ENCODE measurements around the gene NBPF14.
"Not testable (repeated sequence)": the region's sequence is repeated elsewhere in the genome, so short reads cannot be mapped to it uniquely, and the experiment has no call there.

NBPF14 gene, protein sequence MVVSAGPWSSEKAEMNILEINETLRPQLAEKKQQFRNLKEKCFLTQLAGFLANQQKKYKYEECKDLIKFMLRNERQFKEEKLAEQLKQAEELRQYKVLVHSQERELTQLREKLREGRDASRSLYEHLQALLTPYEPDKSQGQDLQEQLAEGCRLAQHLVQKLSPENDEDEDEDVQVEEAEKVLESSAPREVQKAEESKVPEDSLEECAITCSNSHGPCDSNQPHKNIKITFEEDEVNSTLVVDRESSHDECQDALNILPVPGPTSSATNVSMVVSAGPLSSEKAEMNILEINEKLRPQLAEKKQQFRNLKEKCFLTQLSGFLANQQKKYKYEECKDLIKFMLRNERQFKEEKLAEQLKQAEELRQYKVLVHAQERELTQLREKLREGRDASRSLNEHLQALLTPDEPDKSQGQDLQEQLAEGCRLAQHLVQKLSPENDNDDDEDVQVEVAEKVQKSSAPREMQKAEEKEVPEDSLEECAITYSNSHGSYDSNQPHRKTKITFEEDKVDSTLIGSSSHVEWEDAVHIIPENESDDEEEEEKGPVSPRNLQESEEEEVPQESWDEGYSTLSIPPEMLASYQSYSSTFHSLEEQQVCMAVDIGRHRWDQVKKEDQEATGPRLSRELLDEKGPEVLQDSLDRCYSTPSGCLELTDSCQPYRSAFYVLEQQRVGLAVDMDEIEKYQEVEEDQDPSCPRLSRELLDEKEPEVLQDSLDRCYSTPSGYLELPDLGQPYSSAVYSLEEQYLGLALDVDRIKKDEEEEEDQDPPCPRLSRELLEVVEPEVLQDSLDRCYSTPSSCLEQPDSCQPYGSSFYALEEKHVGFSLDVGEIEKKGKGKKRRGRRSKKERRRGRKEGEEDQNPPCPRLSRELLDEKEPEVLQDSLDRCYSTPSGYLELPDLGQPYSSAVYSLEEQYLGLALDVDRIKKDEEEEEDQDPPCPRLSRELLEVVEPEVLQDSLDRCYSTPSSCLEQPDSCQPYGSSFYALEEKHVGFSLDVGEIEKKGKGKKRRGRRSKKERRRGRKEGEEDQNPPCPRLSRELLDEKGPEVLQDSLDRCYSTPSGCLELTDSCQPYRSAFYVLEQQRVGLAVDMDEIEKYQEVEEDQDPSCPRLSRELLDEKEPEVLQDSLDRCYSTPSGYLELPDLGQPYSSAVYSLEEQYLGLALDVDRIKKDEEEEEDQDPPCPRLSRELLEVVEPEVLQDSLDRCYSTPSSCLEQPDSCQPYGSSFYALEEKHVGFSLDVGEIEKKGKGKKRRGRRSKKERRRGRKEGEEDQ (N-terminal part only)

DNA sequence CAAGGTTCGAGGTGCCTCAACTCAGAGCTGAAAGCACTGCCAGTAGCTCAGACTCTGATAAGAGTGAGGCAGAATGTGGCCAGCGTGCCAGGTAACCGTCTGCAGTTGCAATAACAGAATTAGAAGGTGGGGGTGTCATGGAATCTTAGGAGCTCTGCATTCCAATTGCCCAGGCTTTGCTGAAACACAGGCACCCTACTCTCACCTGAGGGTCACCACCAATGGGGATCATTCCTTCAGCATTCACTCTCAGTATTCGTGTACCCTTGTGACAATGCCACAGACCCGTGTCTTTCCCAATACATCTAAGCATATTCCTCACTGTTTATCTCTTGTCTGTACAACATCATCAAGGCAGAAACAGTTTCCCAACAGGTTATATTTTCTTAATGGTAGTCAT, at the start of gene NBPF14:
NBPF14 (minus strand) TSS at position 101 of the 400 bp plus-strand sequence. CDS start 294 bp downstream, outside the sequence.
- DNase-seq: not testable (repeated sequence)

DNA sequence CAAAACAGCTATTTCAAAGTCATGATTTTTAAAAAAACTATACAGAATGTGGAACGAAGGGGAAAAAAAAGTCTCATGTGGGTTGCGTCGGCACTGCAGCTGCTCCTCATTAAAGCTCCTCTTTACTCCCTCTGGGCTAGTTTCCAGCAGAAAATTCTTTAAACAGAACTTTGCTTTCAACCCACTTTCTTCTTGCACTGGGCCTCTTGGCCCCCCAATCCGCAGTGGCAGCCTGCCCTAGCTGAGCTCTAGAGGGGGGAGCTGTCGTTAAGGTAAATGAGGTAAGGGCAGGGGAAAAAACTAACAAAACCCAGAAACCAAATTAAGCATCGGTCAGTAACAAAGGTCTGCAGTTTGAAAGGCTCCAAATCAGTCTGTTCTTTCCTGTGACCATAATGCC, 29.6 kb upstream of the NBPF14 start:
- not testable (repeated sequence) for DNase-seq

DNA sequence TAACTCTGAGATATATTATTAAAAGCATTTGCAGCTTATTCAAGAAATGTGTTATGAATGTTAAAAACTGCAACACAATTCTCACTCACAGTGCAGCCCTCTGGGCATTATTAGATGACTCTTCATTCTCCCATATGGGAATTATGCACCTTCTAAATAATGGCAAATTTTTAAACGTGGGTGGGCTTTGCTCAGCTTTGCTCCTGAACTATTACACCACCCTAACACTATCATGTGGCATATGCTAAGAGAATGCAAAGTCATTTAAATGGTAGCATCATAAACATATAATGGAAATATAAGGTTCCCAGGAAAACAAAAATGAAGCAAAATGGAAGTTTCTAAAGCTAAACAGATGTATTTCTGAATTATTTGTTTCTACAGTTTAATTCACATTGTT, 22.4 kb upstream of the NBPF14 start:
- not testable (repeated sequence) for DNase-seq

DNA sequence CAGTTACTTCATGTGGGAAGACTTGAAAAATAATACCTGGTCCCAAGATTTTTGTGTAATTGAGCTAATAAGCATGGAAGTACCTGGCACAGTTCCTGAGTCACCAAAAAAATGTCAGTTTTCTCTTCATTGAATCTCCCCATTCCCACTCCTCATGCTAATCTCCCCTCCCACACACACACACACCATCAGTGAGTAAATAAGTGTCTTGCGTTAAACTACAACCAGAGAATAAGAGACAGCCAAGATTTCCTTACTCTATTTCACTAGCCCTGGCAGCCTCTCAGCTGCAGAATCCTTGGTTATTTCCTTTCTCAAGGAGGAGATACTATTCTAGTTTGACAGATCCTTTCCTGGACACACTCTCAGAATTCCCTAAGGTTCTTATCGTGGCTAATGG, 9.5 kb upstream of the NBPF14 start:
- DNase-seq: not testable (repeated sequence)

DNA sequence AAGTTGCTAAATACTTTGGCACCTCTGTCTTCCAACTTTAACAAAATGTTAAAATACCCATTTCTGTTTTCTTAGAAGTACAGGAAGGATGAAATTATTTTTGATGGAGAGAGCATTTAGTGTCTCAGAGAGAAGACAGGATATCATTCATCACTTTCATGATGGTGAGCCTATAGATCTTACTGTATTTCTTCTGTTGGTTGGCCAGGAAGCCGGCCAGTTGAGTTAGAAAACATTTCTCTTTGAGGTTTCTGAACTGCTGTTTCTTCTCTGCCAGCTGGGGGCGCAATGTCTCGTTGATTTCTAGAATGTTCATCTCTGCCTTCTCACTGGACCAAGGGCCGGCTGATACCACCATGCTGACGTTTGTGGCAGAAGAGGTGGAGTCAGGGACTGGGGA, 451 bp downstream of the NBPF14 start:
- not testable (repeated sequence) for DNase-seq

DNA sequence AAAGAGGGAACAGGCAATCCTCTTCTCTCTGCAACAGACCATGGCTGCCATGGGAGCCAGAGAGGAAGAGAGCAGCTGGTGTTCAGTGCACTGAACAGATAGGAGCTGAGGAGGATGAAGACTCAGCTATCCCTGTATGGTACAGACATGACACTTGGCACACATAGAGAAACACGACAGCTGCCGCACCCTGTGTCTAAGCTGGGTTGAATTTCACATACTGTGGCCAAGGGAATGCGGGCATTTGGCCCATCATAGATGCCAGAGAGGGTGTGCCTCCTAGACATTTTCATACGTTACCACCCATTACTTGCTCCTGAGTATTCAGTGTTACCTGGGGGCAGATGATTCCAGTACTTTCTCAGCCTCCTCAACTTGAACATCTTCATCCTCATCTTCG, 4.7 kb downstream of the NBPF14 start:
- not testable (repeated sequence) for DNase-seq

DNA sequence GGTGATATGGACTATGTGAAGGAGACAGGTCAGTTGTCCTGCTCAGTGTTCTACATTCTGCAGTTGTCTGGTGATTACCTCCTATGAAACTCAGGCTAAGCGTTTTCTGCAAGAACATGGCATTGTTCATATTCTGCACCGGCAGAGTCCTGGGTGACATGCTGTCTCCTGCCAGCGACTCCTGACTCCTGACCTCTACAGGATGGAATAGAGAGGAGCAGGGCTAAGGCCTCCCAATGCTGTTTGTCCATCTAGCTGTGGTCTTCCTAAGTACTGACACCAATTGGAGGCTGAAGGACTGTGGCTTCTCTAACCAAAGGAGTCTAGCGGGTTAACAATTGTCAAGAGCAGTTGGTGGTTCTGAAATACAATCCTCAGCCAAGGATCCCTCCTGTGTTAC, 63.7 kb downstream of the NBPF14 start:
- not testable (repeated sequence) for DNase-seq

DNA sequence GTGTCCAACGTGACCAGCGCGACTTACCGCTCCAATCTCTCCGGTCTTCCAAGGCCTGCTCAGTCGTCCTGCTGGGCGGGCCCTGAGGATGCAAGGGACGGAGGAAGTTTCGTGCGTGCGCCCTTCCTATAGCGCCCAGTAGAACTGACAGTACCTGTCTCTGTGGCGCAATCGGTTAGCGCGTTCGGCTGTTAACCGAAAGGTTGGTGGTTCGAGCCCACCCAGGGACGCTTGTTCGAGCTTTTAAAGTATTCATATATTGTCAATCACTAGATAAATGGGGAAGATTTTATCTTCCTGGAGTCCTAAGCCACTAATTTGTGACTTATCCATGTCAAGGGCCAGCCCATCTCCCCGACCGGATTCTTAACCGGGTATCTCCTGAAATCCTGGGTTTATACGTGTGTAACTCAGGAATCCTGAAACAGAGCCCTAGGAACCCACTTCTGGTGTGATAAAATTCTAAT, 66.7 kb downstream of the NBPF14 start:
- peak; percentile 92 for DNase-seq

DNA sequence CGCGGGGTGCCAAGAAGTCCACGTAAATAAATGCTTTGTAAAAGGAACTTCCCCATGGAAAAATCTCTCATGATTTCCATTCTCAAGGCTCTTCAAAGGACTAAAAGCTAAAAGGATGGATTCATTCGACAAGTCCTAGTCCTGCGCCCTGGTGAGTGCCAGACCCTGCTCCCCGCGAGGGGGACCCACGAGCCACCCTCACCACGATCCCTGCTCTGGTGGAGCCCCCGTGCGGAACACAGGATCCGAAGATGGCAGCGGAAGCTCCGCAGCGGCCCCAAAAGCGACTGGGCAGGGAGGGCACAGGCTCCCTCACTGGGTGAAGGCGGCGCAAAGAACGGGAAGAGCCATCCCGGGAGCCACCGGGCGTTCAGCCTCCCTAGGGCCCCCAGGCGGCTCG, 67.2 kb downstream of the NBPF14 start:
- DNase-seq: not testable (repeated sequence)

DNA sequence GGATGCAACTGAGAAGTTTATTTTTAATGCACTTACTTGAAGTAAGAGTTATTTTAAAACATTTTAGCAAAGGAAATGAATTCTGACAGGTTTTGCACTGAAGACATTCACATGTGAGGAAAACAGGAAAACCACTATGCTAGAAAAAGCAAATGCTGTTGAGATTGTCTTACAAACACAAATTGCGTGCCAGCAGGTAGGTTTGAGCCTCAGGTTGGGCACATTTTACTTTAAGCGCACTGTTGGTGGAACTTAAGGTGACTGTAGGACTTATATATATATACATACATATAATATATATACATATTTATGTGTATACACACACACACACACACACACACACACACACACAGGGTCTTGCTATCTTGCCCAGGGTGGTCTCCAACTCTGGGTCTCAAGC, 69.2 kb downstream of the NBPF14 start:
- not testable (repeated sequence) for DNase-seq

DNA sequence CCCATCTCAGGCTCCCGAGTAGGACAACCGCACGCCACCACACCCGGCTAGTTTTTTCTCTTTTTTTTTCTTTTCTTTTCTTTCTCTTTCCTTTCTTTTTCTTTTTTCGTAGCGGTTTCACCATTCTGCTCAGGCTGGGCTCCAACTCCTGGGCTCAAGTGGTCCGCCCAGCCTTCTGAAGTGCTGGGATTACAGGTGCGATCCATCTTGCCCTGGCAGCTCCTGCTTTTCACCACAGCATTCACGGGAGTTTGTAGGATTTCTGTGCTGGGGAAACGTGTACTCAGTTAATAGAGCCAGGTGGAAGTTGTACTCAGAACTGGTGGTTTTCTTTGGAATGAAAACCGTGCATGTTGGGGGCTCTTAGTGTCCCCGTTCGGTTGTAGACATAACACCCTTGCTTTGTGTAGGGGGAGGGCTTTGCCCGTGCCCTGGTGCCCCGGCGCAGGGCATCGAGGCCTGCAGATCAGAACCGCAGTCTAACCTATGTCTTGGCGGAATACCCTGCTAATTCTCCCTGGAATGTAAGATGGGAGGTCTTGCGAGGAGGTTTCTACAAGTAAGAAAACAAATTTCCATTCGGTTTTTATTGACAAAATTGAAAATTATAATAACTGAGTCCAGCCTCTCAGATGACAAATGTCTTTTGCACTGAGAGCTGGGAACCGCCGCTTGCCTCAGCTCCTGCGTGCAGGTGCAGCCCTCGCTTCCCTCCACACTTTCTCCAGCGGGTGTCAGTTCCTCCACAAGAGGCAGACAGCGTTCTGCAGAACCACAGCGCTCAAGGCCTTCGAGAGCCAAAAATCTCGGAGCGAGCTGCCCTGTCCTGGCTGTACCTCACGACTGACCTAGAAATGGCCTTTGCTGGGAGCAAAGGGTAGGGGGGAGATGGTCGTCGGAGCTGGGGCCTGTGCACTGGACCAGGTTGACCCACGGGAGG, 72.3 kb downstream of the NBPF14 start:
- not testable (repeated sequence) for DNase-seq

DNA sequence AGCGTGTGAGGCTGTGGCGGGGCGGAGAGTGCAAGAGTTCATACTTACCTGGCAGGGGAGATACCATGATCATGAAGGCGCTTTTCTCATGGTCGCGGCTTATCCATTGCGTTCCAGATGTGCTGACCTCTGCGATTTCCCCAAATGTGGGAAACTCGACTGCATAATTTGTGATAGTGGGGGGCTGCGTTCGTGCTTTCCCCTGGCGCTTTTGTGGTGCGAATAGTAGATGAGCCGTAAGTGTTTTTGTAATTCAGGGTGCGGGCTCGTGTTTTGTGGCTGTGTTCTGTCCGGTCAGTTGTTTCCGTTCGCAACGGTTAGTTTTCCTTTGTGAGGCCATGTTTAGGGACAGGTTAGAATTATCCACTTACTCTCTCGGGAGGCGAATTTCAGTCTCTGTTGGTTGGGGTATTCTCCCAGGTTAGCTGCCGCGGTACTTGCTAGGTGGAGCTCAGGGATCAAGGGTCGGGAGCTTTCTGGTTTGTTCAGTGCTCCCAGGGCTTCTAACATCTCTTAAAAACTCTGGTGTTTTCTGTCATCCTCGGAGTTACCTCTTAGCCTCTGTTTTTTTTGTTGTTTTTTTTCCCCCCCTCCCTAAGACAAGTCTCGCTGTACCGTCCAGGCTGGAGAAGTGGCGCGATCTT, 73.1 kb downstream of the NBPF14 start:
- DNase-seq: peak; percentile 99

DNA sequence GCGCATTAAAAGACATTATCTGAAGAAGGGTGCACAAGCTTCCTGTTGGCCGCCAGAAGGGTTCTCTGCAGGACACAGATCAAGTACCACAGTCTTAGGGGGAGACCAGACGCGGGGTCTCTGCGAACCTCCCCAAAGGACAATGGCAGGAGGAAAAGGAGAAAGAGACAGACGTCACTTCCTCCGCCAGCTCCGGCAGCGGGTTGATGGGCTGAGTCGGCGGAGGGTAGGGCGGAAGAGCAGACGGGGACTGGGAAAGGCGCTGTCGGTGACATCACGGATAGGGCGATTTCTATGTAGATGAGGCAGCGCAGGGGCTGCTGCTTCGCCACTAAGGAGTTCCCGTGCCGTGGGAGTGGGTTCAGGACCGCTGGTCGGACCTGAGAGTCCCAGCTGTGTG, 73.7 kb downstream of the NBPF14 start:
- DNase-seq: peak; percentile 96

DNA sequence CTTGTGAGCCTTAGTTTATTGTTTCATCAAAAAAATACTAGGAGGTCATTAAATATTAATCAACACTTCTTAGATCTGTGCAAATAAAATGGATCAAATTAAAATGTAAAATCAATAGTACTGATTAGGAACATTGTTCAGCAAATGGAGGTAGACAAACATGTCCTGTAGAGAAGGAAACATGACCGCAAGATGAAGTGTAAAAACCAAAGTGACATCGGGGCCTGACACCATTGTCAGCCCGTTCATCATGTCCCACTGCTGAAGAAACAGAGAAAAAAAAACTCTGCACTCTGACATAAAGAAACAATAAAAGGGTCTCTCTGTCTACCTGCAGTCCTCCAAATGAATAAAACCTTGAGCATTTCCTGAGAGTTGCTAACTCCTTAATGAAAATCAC, 81.5 kb downstream of the NBPF14 start:
- not testable (repeated sequence) for DNase-seq

DNA sequence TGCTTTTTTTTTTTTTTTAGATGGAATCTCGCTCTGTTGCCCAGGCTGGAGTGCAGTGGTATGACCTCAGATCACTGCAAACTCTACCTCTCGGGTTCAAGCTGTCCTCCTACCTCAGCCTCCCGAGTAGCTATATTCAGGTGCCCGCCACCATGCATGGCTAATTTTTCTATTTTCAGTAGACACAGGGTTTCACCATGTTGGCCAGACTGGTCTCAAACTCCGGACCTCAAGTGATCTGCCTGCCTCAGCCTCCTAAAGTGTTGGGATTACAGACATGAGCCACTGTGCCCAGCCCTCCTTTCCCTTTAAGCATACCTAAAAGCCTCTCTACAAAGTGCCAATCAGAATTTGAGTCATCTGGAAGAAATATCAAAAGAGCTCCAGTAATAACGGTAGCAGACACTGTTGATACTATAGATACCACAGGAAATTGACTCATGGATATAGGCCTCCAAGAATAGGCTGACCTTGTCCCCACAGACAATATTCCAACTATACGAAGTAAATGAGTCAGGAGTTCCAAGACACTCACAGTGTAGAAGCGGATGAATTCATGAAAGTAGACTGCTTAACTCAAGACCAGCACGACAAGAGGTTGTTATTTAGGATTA, 83.1 kb downstream of the NBPF14 start:
- not testable (repeated sequence) for DNase-seq

DNA sequence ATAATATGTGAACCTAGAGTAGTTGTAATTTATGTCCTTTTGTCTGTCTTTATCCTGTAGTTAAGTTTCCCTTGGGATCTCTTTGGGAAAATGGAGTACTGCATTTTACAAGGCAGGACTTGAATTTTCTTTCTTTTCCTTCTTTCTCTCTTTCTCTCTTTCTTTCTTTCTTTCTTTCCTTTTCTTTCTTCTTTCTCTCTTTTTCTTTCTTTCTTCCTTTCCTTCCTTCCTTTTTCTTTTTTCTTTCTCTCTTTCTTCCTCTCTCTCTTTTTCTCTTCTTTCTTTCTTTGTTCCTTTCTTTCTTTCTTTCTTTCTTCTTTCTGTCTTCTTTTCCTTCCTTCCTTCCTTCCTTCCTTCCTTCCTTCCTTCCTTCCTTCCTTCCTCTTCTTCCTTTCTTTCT, 101.9 kb downstream of the NBPF14 start:
- DNase-seq: not testable (repeated sequence)

DNA sequence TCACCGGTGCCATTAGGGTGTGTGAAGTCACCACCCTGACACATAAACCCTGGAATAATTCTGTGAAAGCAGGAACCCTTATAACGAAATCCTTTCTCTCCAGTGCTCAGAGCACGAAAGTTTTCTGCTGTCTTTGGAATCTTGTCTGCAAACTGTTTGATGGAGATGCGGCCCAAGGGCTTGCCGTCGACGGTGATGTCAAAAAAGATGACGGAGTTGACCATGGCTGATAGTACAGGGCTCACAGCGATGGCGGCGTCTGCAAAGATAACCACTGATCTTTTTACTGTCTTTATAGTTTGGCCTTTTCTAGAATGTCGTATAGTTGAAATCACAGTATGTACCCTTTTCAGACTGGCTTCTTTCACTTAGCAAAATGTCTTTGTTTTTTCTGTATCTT, 112.8 kb downstream of the NBPF14 start, which contains the start of gene PPIAL4G:
PPIAL4G (minus strand) TSS at position 274 of the 400 bp plus-strand sequence; CDS start at position 224, 50 bp downstream.
- DNase-seq: not testable (repeated sequence)

All from OCI-M1 (cell line).